BE2C (cell line): ENCODE measurements around the gene JTB.

Experiments
- DNase-seq: peaks from one replicate; pipeline ENCODE4 v3.0.0-alpha.2; 2020
- H3K27me3 ChIP-seq: fragments of 250-450 bp; sonication (Bioruptor Pico); 2 replicates; pipeline ENCODE4 v1.5.1; 2020; ENCODE audit warnings: mild to moderate bottlenecking
- H3K36me3 ChIP-seq: fragments of 250-450 bp; sonication (Bioruptor Pico); 2 replicates; pipeline ENCODE4 v1.5.1; 2020; ENCODE audit warnings: mild to moderate bottlenecking
- H3K4me1 ChIP-seq: fragments of 250-450 bp; sonication (Bioruptor Pico); 2 replicates; pipeline ENCODE4 v1.5.1; 2020
- H3K4me3 ChIP-seq: 2 replicates; pipeline ENCODE4 v1.5.1; 2011; ENCODE audit warnings: low read depth, low read length
- H3K9me3 ChIP-seq: fragments of 250-450 bp; sonication (Bioruptor Pico); 2 replicates; pipeline ENCODE4 v1.5.1; 2020
- CTCF ChIP-seq: IDR thresholded peaks from 2 replicates; pipeline ENCODE4 v1.5.1; 2012; ENCODE audit warnings: mild to moderate bottlenecking, low read depth, low read length

Gene JTB

DNA sequence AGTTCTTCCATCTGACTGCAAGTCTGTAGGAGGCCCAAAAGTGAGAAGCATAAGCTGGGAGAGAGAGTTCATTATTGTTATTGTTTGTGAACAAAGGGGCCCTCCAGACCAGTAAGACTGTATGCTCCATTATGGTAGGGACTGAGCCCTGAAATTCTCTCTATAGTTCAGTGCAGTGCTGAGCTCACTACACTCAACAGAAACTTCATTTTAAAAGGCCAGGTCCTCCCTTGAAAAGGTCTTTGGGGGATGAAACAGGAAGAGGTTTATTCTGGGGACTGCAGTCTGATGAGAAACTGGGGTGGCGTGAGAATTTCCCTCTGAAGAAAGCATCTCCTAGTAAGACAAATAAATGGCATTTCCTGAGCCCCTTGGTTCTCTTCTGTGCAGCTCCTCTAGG lies 49.2 kb downstream of the JTB start:
- TF ChIP-seq CTCF: no peak
- no peaks in the 10 kb centered on the region for H3K27me3 ChIP-seq
- peaks cover 16% of the 10 kb centered on the region for H3K36me3 ChIP-seq
- peaks cover 12% of the 10 kb centered on the region; the same call in 1 of the 2 replicates for H3K4me1 ChIP-seq
- no peaks in the 10 kb centered on the region for H3K9me3 ChIP-seq
- no peak overlapping the region for H3K4me3 ChIP-seq
- no peak for DNase-seq

- no peak for TF ChIP-seq CTCF
- no peak for DNase-seq
- H3K4me1 ChIP-seq: peaks cover 12% of the 10 kb centered on the region; the same call in 1 of the 2 replicates
- no peaks in the 10 kb centered on the region for H3K27me3 ChIP-seq
- no peaks in the 10 kb centered on the region for H3K9me3 ChIP-seq
- H3K36me3 ChIP-seq: peaks cover 9% of the 10 kb centered on the region
- H3K4me3 ChIP-seq: no peak overlapping the region
Measured at GRCh38 chr1:153926405-153926804, 51.1 kb downstream of the JTB start.
